HepG2 (cell line): ENCODE measurements around the gene C2CD3. TPM values are rescaled to one million over a fixed set of nuclear protein-coding genes. Genes with fewer than 3 reads are reported as not detected.

Experiments
- ATAC-seq: fragments of 200-7000 bp; cut with Tn5 transposase; 3 replicates; pipeline ENCODE4 v1.9.1; 2020; ENCODE audit warnings: mild to moderate bottlenecking, moderate library complexity
- BruUV-seq: library from RNA; stranded (reverse); fragments of 400-500 nt; replicated peaks from 2 replicates; lab custom pipeline; 2021; lab: Mats Ljungman, UMichigan
- CTCF ChIA-PET: fragments of 300-600 bp; formaldehyde crosslinking; extraction: SDS; loops from one replicate; lab custom pipeline; 2021; ENCODE audit warnings: low total read pairs, inconsistent platforms, low intra/inter-chr PET ratio; lab: Yijun Ruan, JAX
- POLR2A ChIA-PET: fragments of 350-600 bp; sonication (Branson Sonifier 250); formaldehyde crosslinking; loops from one replicate; lab custom pipeline; 2020; ENCODE audit warnings: antibody characterized with exemption, inconsistent platforms; lab: Yijun Ruan, JAX
- DNase-seq: peaks from one replicate; pipeline ENCODE4 v3.0.0-alpha.2; 2015; ENCODE audit warnings: low spot score
- FAIRE-seq: peaks from 3 replicates; lab custom pipeline; 2011; peaks lifted over from hg19 to GRCh38; lab: Jason Lieb, UNC
- H2AFZ ChIP-seq: one replicate; pipeline ENCODE4 v1.6.1; 2011; ENCODE audit warnings: low read length, inconsistent platforms
- H3K27ac ChIP-seq: fragments of 300-600 bp; 3 replicates; pipeline ENCODE4 v1.8.0; 2011; ENCODE audit warnings: mixed run types, mild to moderate bottlenecking, mixed read lengths, low read length, inconsistent platforms; ENCODE audit not compliant: insufficient read depth; ENCODE audit errors: extremely low read length
- H3K27me3 ChIP-seq, 2 experiments: fragments of 200-600 bp in 1 of 2; 2 replicates in 1 of 2; 3 replicates in 1 of 2; pipeline versions ENCODE4 v1.6.0 to v1.8.0; 2011; ENCODE audit warnings: low read length in 2 of 2, mild to moderate bottlenecking in 2 of 2, moderate library complexity in 2 of 2, inconsistent platforms in 1 of 2; ENCODE audit not compliant: insufficient read depth in 2 of 2, control insufficient read depth in 1 of 2
- H3K36me3 ChIP-seq, 2 experiments: fragments of 200-600 bp in 1 of 2; replicated peaks in 1 of 2; 2 replicates in 1 of 2; 3 replicates in 1 of 2; pipeline versions ENCODE4 v1.5.1 to v1.8.0; 2011; ENCODE audit warnings: low read length in 2 of 2, inconsistent platforms in 1 of 2; ENCODE audit not compliant: insufficient read depth in 2 of 2, control insufficient read depth in 1 of 2
- H3K4me1 ChIP-seq: 2 replicates; pipeline ENCODE4 v1.5.1; 2012; ENCODE audit warnings: low read length, inconsistent platforms; ENCODE audit not compliant: insufficient read depth
- H3K4me2 ChIP-seq: 2 replicates; pipeline ENCODE4 v1.6.0; 2011; ENCODE audit warnings: low read depth, low read length, inconsistent platforms
- H3K4me3 ChIP-seq, 3 experiments: fragments of 200-600 bp in 1 of 3; sonication (generic), shearing (Covaris generic) in 1 of 3; replicated peaks in 1 of 3; 2 replicates each; pipeline ENCODE4 v1.5.1; 2011 to 2016; ENCODE audit warnings: low read length in 3 of 3, inconsistent platforms in 2 of 3, low read depth in 2 of 3, mild to moderate bottlenecking in 2 of 3, control low read depth in 1 of 3, mixed read lengths in 1 of 3; ENCODE audit not compliant: insufficient read depth in 1 of 3
- H3K79me2 ChIP-seq: one replicate; pipeline ENCODE4 v1.6.1; 2011; ENCODE audit warnings: low read length, inconsistent platforms; ENCODE audit not compliant: insufficient read depth
- H3K9ac ChIP-seq: 2 replicates; pipeline ENCODE4 v1.6.0; 2011; ENCODE audit warnings: mild to moderate bottlenecking, low read depth, low read length, inconsistent platforms; ENCODE audit not compliant: insufficient read depth
- H3K9me3 ChIP-seq: 2 replicates; pipeline ENCODE4 v1.5.1; 2012; ENCODE audit warnings: mild to moderate bottlenecking, low read length
- H4K20me1 ChIP-seq: 2 replicates; pipeline ENCODE4 v1.6.0; 2011; ENCODE audit warnings: inconsistent platforms, mild to moderate bottlenecking, low read length, moderate library complexity; ENCODE audit not compliant: insufficient read depth
- DPF2 ChIP-seq: sonication (generic); formaldehyde crosslinking; IDR thresholded peaks from 2 replicates; pipeline ENCODE4 v1.4.0; 2020; ENCODE audit warnings: mild to moderate bottlenecking, low read depth, missing genetic modification reagents, borderline replicate concordance
- GZF1 ChIP-seq: sonication (generic); formaldehyde crosslinking; IDR thresholded peaks from 2 replicates; pipeline ENCODE4 v1.5.1; 2020; ENCODE audit warnings: mild to moderate bottlenecking, missing genetic modification reagents
- KLF11 ChIP-seq: IDR thresholded peaks from 2 replicates; pipeline ENCODE4 v1.6.1; 2016; ENCODE audit warnings: missing compliant biosample characterization
- MAFF ChIP-seq: IDR thresholded peaks from 2 replicates; pipeline ENCODE4 v1.6.1; 2011; ENCODE audit warnings: low read depth, low read length, improper control_type of control experiment
- MAFK ChIP-seq, 2 experiments: IDR thresholded peaks in 1 of 2; conservative IDR thresholded peaks in 1 of 2; 2 replicates each; pipeline ENCODE4 v1.6.1; 2011; ENCODE audit warnings: improper control_type of control experiment in 2 of 2, low read length in 2 of 2
- ONECUT2 ChIP-seq: sonication (generic); formaldehyde crosslinking; IDR thresholded peaks from 2 replicates; pipeline ENCODE4 v1.4.0; 2020; ENCODE audit warnings: missing genetic modification reagents
- PCBP2 ChIP-seq: fragments of 200-400 bp; formaldehyde crosslinking; optimal IDR thresholded peaks from 2 replicates; pipeline ENCODE3; 2018; ENCODE audit warnings: low read length, low read depth; ENCODE audit not compliant: poor library complexity, severe bottlenecking
- PHB2 ChIP-seq: fragments of 450-650 bp; IDR thresholded peaks from 2 replicates; pipeline ENCODE4 v1.6.1; 2018; ENCODE audit not compliant: partially characterized antibody
- SETDB1 ChIP-seq: sonication (generic); formaldehyde crosslinking; IDR thresholded peaks from 2 replicates; pipeline ENCODE4 v1.5.1; 2020; ENCODE audit warnings: missing genetic modification reagents, mild to moderate bottlenecking, borderline replicate concordance
- SSRP1 ChIP-seq: IDR thresholded peaks from 2 replicates; pipeline ENCODE4 v1.6.1; 2016; ENCODE audit warnings: control low read depth
- STAT5B ChIP-seq: sonication (generic); formaldehyde crosslinking; IDR thresholded peaks from 2 replicates; pipeline ENCODE4 v1.4.0; 2020; ENCODE audit warnings: missing genetic modification reagents
- SYNCRIP ChIP-seq: fragments of 200-400 bp; formaldehyde crosslinking; IDR thresholded peaks from 2 replicates; pipeline ENCODE4 v1.6.1; 2018; ENCODE audit warnings: mild to moderate bottlenecking, low read depth, low read length; ENCODE audit not compliant: insufficient read depth
- ZFY ChIP-seq: sonication (generic); formaldehyde crosslinking; IDR thresholded peaks from 2 replicates; pipeline ENCODE4 v1.4.0; 2020; ENCODE audit warnings: missing genetic modification reagents
- ZNF343 ChIP-seq: sonication (generic); formaldehyde crosslinking; IDR thresholded peaks from 2 replicates; pipeline ENCODE4 v1.4.0; 2020; ENCODE audit warnings: mild to moderate bottlenecking, missing genetic modification reagents
- ZNF383 ChIP-seq: sonication (generic); formaldehyde crosslinking; IDR thresholded peaks from 2 replicates; pipeline ENCODE4 v1.4.0; 2020; ENCODE audit warnings: missing genetic modification reagents, mild to moderate bottlenecking, borderline replicate concordance
- ZNF615 ChIP-seq: sonication (generic); formaldehyde crosslinking; IDR thresholded peaks from 2 replicates; pipeline ENCODE4 v1.5.0; 2020; ENCODE audit warnings: mild to moderate bottlenecking, missing genetic modification reagents, borderline replicate concordance
- ZNF619 ChIP-seq: sonication (generic); formaldehyde crosslinking; IDR thresholded peaks from 2 replicates; pipeline ENCODE4 v1.4.0; 2020; ENCODE audit warnings: mild to moderate bottlenecking, missing genetic modification reagents
- ZNF747 ChIP-seq: sonication (generic); formaldehyde crosslinking; IDR thresholded peaks from 2 replicates; pipeline ENCODE4 v1.8.1; 2023; ENCODE audit warnings: missing genetic modification reagents, mild to moderate bottlenecking, borderline replicate concordance
- ZSCAN21 ChIP-seq: sonication (generic); formaldehyde crosslinking; IDR thresholded peaks from 2 replicates; pipeline ENCODE4 v1.8.0; 2022; ENCODE audit warnings: mild to moderate bottlenecking, missing genetic modification reagents, moderate library complexity, borderline replicate concordance
- WGBS: methylation state at CpG from one replicate; pipeline ENCODE4 v1.1.6; 2017; ENCODE audit warnings: low lambda C conversion rate; 5-methylcytosine and 5-hydroxymethylcytosine counted together
- in situ Hi-C: cut with HindIII; loops from 2 replicates; pipeline ENCODE4 v1.10.0; 2017; ENCODE audit warnings: low pct_unique_long_range_greater_than_20kb; ENCODE audit not compliant: extremely low pct_ligation_motif_present
- intact Hi-C: fragments of 100-400 bp; cut with micrococcal nuclease; formaldehyde crosslinking; loops from one replicate; pipeline ENCODE4 v1.10.0; 2022; ENCODE audit not compliant: unreplicated experiment
- polyA plus RNA-seq, 8 experiments: library from polyadenylated mRNA; depleted of rRNA in 3 of 8; stranded (reverse) in 7 of 8; unstranded in 1 of 8; fragments of >200 nt; fragmentation: Illumina TruSeq in 4 of 8; extraction: Trizol in 4 of 8; gene quantifications; 2 replicates each; pipeline versions ENCODE4 v1.2.1 to v1.2.3, GENCODE V29; 2011 to 2016; ENCODE audit warnings: low read depth in 4 of 8, missing spikeins in 1 of 8, mixed read lengths in 1 of 8; ENCODE audit not compliant: insufficient read depth in 1 of 8
- total RNA-seq, 5 experiments: library from RNA; depleted of rRNA; stranded (reverse); fragments of >200 nt; fragmentation: Illumina TruSeq; extraction: Trizol; gene quantifications; 2 replicates each; pipeline ENCODE4 v1.2.3, GENCODE V29; 2016; ENCODE audit warnings: low read depth in 1 of 5

The C2CD3 gene
- total and polyA plus RNA-seq, 2 of the 13 experiments (the other 11 are each of a cell fraction or from before 2014, with no cell fraction given), result 5.5 to 6.4 TPM

DNA sequence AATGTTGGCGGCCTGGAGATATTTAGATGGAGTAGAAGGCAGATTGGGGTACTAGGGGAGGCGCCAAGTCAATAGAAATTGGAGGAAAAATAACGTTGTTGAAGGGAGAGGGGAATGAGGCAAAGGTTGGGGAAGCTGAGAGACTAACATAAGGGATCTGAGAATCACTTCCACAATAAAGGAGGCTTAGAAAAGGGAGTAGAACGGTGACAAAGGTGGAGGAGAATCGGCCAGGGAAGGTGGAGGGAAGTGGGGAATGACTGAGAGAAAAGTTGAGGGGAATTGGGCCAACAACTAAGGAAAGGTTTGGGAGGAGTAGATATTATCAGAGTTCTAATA, 797 bp upstream of the C2CD3 start:
- TF ChIP-seq SSRP1 (CRISPR knock-in tag) (0 out of 2 replicates have a peak, but pooled peaks have one; percentile 35), ZSCAN21 (CRISPR knock-in tag) (0 out of 2 replicates have a peak, but pooled peaks have one; percentile 6), DPF2 (CRISPR knock-in tag) (0 out of 2 replicates have a peak, but pooled peaks have one; percentile 8), ZNF619 (CRISPR knock-in tag) (0 out of 2 replicates have a peak, but pooled peaks have one; percentile 13), ONECUT2 (CRISPR knock-in tag) (no peak), ZNF383 (0 out of 2 replicates have a peak, but pooled peaks have one; percentile 21)
- Histone ChIP-seq H3K27me3 (no peaks in the 10 kb centered on the region; a peak in 1 of 5 replicates), H3K9me3 (no peaks in the 10 kb centered on the region), H3K4me2 (peak overlapping the region; percentile 83), H3K4me1 (peaks cover 51% of the 10 kb centered on the region), H3K79me2 (peaks cover 60% of the 10 kb centered on the region), H2AFZ (no peak overlapping the region), H3K9ac (peak overlapping the region; percentile 79), H4K20me1 (no peaks in the 10 kb centered on the region), H3K36me3 (peaks cover 2 to 9% of the 10 kb centered on the region in 2 experiments; a peak in 3 of 5 replicates), H3K27ac (peak overlapping the region; percentile 75), H3K4me3 (peak overlapping the region; percentile 72 to 86 (median 74))
- CTCF ChIA-PET, result no interaction called here
- no peak for DNase-seq
- BruUV-seq, result no TSS peak
- FAIRE-seq, result no peak
- in situ Hi-C loops (loop anchor here (25.0 kb wide), 1 partner anchor 209 kb away; the partner anchor contains the start of gene DNAJB13), intact Hi-C loops (loop anchor here (5.0 kb wide), 1 partner anchor 209 kb away; no protein-coding TSS in a partner anchor)
- ATAC-seq, result no peak
- 1% methylated on average over 5 of the region's 5 CpGs for WGBS
- POLR2A ChIA-PET, result interaction anchor here (1.0 to 1.2 kb wide), 5 partner anchors 9 to 817 kb away, joined by 3 to 6 read pairs (median 3); partner anchors contain the start of genes NEU3 and UCP2

DNA sequence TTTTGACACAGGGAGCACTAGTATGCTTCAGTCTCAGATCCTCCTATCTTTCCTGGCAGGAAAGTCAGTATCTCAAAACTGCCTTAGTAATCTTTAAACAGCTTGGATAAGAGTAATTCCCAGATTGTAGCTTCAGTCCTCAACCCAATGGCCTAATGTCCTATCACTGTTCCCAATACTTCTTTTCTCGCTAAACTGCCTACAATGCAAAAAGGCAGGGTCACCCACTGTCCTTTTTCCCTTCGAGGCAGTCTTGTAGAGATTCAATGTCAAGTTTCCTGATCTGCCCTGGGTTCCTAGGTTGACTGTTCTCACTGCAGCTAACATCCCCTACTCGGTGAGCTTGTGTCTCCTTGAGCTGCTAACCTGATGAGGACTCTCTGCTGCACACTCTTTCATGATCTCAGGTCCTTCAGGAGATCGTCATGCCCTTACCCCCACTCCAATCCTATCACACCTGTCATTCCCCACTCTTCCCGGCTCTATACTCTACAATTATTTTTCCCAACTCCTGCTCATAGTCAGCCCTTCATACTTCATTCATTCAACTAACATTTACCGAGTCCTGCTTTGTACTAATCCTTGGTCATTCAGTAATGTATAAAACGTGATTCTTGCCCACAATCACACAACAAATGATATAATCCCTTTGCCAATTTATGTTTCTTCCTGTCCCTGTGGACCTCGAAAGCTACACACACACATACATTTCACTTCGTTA, 904 bp downstream of the C2CD3 start:
- H2AFZ ChIP-seq, result peak overlapping the region; percentile 60
- H3K9me3 ChIP-seq, result no peaks in the 10 kb centered on the region
- peak overlapping the region; percentile 64 for H3K27ac ChIP-seq
- H3K9ac ChIP-seq, result peak overlapping the region; percentile 72
- peaks cover 2 to 9% of the 10 kb centered on the region in 2 experiments; a peak in 3 of 5 replicates for H3K36me3 ChIP-seq
- no peak for ATAC-seq
- peak overlapping the region; percentile 97 for H3K4me2 ChIP-seq
- H3K27me3 ChIP-seq, result no peaks in the 10 kb centered on the region; a peak in 1 of 5 replicates
- FAIRE-seq, result no peak
- peaks cover 44% of the 10 kb centered on the region for H3K4me1 ChIP-seq
- in situ Hi-C loops (loop anchor here (25.0 kb wide), 1 partner anchor 208 kb away; the partner anchor contains the start of gene DNAJB13), intact Hi-C loops (loop anchor here (5.0 kb wide), 1 partner anchor 208 kb away; no protein-coding TSS in a partner anchor)
- peak overlapping the region; percentile 81 to 86 (median 82) for H3K4me3 ChIP-seq
- no peaks in the 10 kb centered on the region for H4K20me1 ChIP-seq
- BruUV-seq, result no TSS peak
- CTCF ChIA-PET, result no interaction called here
- POLR2A ChIA-PET, result interaction anchor here (0.9 to 1.5 kb wide), 4 partner anchors 31 to 187 kb away, joined by 3 to 4 read pairs (median 3); partner anchors contain the start of gene UCP2
- 2% methylated on average over 9 of the region's 9 CpGs for WGBS
- H3K79me2 ChIP-seq, result peaks cover 46% of the 10 kb centered on the region
- no peak for DNase-seq
- peak; percentile 46; the same call in 1 of the 2 replicates for TF ChIP-seq MAFF
- TF ChIP-seq PHB2, result no peak
- no peak for TF ChIP-seq PCBP2
- TF ChIP-seq SYNCRIP, result no peak
- no peak for TF ChIP-seq ZFY (CRISPR knock-in tag)
- TF ChIP-seq ZNF615 (CRISPR knock-in tag), result no peak
- peak; percentile 52 to 53 for TF ChIP-seq MAFK (conservative IDR thresholded peaks at IDR 0.05 in 1 of 2, IDR thresholded peaks at IDR 0.05 in 1 of 2; ENCODE audit: low read length in 2 of 2)
- no peak for TF ChIP-seq GZF1 (CRISPR knock-in tag)
- TF ChIP-seq ZNF747 (CRISPR knock-in tag), result no peak
- TF ChIP-seq ZNF343 (CRISPR knock-in tag), result 0 out of 2 replicates have a peak, but pooled peaks have one; percentile 19
- TF ChIP-seq KLF11, result no peak
- no peak for TF ChIP-seq STAT5B (CRISPR knock-in tag)
- no peak for TF ChIP-seq SETDB1 (CRISPR knock-in tag)
